ENCODE measurements around the gene GALR1.

Gene GALR1

DNA sequence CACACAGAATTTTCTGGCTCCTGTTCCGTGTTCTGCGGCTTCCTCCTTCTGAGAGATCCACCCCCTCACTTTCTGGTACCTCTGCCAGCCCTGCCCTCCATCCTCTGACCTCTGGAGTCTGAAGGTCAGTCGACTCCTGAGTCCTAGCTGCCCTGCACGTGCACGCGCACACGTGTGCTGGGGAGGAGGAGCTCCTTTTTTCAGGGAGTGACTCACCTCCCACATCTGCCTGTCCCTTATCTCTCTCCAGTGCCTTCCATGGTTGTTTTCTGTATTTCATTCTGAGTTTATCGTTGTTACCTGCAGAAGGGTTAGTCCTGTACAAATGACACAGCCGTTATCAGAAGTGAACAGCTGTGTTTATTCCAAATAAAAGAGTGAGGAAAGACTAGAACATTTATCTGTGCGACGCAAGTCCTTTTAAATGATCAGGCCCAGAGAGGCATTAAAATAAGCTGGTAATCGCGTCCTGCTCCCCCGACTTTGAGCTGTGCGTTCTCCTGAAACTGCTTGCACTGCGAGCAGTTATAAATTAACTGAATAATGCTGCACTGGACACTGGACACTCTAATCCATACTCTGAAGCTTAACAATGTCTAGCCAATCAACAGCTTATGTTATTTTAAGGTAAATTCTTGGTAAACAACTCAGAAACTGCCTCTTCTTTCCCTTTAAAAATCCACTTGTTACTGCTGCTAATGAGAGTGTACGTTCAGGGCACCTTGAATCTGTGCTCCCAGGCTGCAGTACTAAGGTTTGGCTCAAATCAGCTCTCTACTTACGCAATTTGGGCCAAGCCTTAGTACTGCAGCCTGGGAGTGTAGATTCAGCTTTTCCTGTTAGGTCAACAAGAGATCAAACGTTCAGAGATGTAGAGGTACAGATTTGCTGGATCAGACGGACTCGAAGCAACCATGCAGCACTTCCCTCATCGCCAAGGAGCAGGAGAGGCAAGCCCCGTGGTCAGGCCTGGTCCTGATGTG, 72.5 kb downstream of the GALR1 start:
- DNase-seq = no peak

DNA sequence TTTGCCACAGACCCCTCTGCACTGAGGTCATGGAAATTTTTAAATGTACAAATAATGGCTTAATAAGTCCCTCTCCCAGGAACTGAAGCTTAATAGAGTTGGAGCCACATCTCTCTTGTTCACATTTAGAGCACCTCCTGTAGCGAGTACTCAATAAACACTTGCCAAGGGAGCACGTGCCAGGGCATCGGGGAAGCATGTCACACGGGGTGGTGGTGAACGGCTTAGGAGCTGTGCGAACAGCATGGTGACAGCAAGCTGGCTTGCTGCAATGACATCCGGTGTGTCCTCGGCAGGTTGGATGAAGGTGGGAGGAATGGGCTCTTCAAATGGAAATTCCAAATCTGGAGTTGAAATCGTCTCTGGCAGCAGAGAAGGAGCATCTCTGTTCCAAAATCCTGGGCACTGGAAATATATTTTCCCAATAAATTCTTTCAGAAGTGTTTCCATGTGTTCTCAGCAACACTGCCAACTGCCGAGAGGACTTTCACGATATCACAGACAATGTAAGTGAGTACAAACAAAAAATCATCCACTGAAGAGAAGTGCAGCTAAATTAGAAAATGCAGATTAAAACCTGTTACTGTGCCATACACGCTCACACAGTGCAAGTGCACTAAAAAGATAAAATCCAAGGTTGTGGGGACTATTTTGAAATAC, 74.1 kb downstream of the GALR1 start:
- no peak for DNase-seq

All from NCI-H774 (cell line).